Mucosa of rectum (tissue), 2 donors: ENCODE data around the gene HACE1.
"Not testable (repeated sequence)": the region's sequence is repeated elsewhere in the genome, so short reads cannot be mapped to it uniquely, and the experiment has no call there.

ENCODE experiments used
- H3K27ac ChIP-seq, 2 donors: one replicate each; pipeline ENCODE4 v1.7.0; 2013; ENCODE audit warnings: inconsistent platforms in 2 of 2, low read depth in 2 of 2, low read length in 2 of 2
- H3K27me3 ChIP-seq, 2 donors: one replicate each; pipeline ENCODE4 v1.7.0; 2013; ENCODE audit warnings: low read length in 2 of 2; ENCODE audit not compliant: control insufficient read depth in 2 of 2, insufficient read depth in 2 of 2
- H3K36me3 ChIP-seq, 2 donors: one replicate each; pipeline ENCODE4 v1.7.0; 2013; ENCODE audit warnings: low read length in 2 of 2; ENCODE audit not compliant: control insufficient read depth in 2 of 2, insufficient read depth in 2 of 2
- H3K4me1 ChIP-seq, 2 donors: one replicate each; pipeline ENCODE4 v1.7.0; 2013; ENCODE audit warnings: low read length in 2 of 2, mild to moderate bottlenecking in 1 of 2; ENCODE audit not compliant: control insufficient read depth in 2 of 2, insufficient read depth in 2 of 2
- H3K4me3 ChIP-seq, 2 donors: one replicate each; pipeline ENCODE4 v1.7.0; 2013; ENCODE audit warnings: low read length in 2 of 2
- H3K9ac ChIP-seq, 2 donors: one replicate each; pipeline ENCODE4 v1.7.0; 2013; ENCODE audit warnings: low read length in 2 of 2, low read depth in 1 of 2, mild to moderate bottlenecking in 1 of 2
- H3K9me3 ChIP-seq, 2 donors: one replicate each; pipeline ENCODE4 v1.7.0; 2013; ENCODE audit warnings: low read length in 2 of 2; ENCODE audit not compliant: control insufficient read depth in 2 of 2
- donor health status: healthy.
- donor health status: Normal muscosa, but diverticular disease.

Gene HACE1, protein sequence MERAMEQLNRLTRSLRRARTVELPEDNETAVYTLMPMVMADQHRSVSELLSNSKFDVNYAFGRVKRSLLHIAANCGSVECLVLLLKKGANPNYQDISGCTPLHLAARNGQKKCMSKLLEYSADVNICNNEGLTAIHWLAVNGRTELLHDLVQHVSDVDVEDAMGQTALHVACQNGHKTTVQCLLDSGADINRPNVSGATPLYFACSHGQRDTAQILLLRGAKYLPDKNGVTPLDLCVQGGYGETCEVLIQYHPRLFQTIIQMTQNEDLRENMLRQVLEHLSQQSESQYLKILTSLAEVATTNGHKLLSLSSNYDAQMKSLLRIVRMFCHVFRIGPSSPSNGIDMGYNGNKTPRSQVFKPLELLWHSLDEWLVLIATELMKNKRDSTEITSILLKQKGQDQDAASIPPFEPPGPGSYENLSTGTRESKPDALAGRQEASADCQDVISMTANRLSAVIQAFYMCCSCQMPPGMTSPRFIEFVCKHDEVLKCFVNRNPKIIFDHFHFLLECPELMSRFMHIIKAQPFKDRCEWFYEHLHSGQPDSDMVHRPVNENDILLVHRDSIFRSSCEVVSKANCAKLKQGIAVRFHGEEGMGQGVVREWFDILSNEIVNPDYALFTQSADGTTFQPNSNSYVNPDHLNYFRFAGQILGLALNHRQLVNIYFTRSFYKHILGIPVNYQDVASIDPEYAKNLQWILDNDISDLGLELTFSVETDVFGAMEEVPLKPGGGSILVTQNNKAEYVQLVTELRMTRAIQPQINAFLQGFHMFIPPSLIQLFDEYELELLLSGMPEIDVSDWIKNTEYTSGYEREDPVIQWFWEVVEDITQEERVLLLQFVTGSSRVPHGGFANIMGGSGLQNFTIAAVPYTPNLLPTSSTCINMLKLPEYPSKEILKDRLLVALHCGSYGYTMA

DNA sequence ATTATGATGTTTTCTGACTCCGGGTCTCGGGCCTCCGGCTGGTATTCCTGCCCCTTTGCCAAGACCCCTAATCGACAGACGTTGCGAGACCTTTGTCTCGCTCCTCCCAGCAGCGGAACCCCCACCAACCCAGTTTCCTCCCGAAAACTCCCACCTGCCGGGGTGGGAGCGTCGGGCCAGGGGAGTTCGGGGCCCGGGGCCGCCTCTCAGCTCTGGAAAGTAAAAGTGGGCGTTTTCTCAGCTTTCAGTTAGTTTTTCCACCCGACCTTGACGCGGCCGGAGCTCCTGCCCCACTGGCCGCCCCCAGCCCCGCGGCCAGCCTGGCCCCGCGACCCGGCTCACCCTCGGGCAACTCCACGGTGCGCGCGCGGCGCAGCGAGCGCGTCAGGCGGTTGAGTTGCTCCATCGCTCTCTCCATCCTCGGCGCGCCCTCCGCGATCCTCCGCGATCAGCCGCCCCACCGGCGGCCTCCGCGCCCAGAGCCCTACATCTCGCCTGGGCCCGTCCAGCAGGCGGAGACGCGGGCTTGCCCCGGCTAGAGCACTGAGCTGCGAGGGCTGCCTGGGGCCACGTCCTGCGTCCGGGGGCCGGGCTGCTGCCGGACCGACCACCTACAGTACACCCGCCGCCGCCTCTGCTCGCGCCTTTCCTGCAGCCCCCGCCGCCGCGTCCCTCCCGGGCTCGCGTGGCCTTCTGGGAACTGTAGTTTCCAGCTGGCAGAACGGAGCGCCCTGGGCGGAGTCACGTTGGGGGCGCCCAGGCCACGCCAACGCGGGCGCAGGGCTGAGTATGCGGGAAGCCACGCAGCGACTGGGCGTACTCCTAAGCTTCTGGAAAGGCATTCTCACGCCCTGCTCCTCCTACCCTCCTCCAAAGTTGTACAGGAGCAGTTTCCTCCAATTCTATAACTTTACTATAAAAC is at the start of gene HACE1:
TSS of gene HACE1 (minus strand) at position 695 of the 922 bp plus-strand sequence. CDS start at position 418, 277 bp downstream.
- H3K27ac ChIP-seq: peak within 1 kb of the TSS; percentile 47 to 61
- no peaks in the 10 kb centered on the region for H3K36me3 ChIP-seq
- peaks cover 0 to 8% of the 10 kb centered on the region in 2 donors for H3K4me1 ChIP-seq
- H3K27me3 ChIP-seq: no peaks in the 10 kb centered on the region
- H3K9me3 ChIP-seq: no peaks in the 10 kb centered on the region
- peak within 1 kb of the TSS; percentile 85 to 90 for H3K4me3 ChIP-seq
- peak within 1 kb of the TSS; percentile 71 to 77 for H3K9ac ChIP-seq

DNA sequence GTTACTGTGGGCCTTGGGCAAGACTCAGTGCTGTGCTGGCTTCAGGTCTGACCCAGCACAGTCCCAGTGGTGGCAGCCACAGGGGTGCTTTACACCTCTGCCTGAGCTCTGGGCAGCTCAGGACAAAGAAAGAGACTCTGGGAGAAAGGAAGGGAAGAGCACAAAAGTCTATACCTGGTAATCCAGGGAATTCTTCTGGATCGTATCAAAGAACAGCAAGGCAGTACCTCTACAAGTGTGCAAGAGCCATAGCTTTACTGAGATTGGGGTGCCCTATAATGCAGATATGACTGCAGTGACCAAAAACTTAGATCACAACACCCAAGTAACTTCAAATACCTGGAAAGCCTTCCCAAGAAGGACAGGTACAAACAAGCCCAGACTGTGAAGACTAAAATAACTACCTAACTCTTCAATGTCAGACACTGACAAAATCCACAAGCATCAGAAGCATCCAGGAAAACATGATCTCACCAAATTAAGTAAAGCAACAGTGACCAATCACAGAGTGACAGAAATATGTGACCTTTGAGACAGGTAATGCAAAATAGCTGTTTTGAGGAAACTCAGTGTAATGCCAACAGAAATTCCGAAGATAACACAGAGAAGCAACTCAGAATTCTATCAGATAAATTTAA is 49.3 kb upstream of the HACE1 start:
- Histone ChIP-seq H3K27ac (no peak overlapping the region), H3K4me1 (no peaks in the 10 kb centered on the region), H3K27me3 (no peaks in the 10 kb centered on the region), H3K9ac (no peak overlapping the region), H3K36me3 (no peaks in the 10 kb centered on the region), H3K9me3 (no peaks in the 10 kb centered on the region), H3K4me3 (no peak overlapping the region)

DNA sequence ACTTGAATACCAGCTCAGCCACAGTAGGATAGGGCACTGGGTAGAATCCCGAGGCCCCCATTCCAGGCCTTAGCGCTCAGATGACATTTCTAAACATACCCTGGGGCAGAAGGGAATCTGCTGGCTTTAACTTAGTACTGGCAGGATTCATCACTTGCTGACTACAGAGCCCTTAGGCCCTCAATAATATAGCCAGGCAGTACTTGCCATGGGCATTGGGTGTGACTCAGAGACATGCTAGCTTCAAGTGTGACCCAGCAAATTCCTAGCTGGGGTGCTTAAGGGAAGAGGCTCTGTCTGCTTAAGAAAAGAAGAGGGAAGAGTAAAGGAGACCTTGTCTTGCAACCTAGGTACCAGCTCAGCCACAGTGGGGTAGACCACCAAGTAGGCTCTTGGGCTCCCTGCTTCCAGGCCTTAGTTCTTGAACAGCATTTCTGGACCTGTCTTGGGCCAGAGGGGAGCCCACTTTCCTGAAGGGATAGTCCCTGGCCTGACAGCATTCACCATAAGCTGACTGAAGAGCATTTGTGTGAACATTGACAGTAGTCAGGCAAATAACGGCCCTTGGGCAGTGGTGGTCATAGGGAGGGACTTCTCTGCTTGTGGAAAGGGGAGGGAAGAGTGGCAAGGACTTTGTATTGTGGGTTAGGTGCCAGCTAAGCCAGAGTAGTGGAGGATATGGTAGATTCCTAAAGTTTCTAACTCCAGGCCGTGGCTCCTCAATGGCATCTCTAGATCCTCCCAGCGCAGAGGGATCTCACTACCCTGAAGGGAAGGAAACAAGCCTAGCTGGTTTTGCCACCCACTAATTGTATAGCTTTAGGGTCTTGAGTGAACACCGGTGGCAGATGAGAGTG is 48.5 kb upstream of the HACE1 start:
- Histone ChIP-seq H3K9me3 (no peaks in the 10 kb centered on the region), H3K27ac (no peak overlapping the region), H3K4me1 (no peaks in the 10 kb centered on the region), H3K36me3 (no peaks in the 10 kb centered on the region), H3K9ac (no peak overlapping the region), H3K27me3 (no peaks in the 10 kb centered on the region), H3K4me3 (no peak overlapping the region)

DNA sequence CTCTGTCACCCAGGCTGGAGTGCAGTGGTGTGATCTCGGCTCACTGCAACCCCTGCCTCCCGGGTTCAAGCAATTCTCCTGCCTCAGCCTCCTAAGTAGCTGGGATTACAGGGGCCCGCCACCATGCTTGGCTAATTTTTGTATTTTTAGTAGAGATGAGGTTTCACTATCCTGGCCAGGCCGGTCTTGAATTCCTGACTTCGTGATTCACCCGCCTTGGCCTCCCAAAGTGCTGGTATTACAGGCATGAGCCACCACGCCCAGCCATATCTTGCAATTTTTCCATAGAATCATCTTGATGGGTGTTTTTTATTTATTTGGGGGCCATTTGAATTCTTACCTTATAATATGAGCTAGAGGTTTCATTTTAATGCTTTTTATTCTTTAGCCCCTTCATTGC is 39.2 kb upstream of the HACE1 start:
- H3K9ac ChIP-seq, H3K9me3 ChIP-seq, H3K36me3 ChIP-seq, H3K27me3 ChIP-seq, H3K4me1 ChIP-seq, H3K27ac ChIP-seq, H3K4me3 ChIP-seq: not testable (repeated sequence)

DNA sequence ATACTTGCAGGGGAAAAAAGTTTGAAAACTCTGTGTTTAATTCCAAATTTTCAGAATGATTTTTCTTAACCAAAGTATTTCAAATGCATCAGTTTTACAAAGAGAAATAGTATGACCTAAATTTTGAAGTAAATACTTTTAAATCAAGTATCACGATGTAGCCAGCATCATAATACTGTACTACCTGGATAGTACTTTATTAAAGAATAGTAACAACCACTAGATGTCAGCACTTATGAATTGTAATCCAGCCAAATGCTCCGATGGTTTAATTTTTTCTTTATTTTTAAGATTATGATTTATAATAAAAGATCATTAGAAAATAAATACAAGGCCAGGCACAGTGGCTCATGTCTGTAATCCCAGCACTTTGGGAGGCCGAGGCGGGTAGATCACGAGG is 37.2 kb upstream of the HACE1 start:
- H3K36me3 ChIP-seq: no peaks in the 10 kb centered on the region
- H3K9me3 ChIP-seq: no peaks in the 10 kb centered on the region
- H3K27me3 ChIP-seq: no peaks in the 10 kb centered on the region
- no peak overlapping the region for H3K9ac ChIP-seq
- no peak overlapping the region for H3K27ac ChIP-seq
- no peak overlapping the region for H3K4me3 ChIP-seq
- H3K4me1 ChIP-seq: no peaks in the 10 kb centered on the region

DNA sequence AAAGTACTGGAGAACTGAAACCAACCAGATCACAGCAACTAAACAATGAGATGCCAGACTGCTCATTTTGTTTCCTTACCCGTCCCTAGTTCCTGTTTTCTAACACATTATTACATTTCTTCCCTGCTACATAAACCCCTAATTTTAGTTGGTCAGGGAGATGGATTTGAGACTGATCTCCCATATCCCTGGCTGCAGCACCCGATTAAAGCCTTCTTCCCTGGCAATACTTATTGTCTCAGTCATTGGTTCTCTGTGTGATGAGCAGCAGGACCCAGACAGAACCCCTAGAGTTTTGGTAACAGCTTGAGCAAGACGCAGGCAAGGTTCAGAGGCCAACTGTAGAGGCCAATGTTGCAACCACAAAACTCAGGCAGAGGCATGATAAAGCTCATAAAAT is 28.3 kb upstream of the HACE1 start:
- Histone ChIP-seq H3K4me1 (no peaks in the 10 kb centered on the region), H3K36me3 (no peaks in the 10 kb centered on the region), H3K9ac (no peak overlapping the region), H3K4me3 (no peak overlapping the region), H3K27ac (no peak overlapping the region), H3K27me3 (no peaks in the 10 kb centered on the region), H3K9me3 (no peaks in the 10 kb centered on the region)

DNA sequence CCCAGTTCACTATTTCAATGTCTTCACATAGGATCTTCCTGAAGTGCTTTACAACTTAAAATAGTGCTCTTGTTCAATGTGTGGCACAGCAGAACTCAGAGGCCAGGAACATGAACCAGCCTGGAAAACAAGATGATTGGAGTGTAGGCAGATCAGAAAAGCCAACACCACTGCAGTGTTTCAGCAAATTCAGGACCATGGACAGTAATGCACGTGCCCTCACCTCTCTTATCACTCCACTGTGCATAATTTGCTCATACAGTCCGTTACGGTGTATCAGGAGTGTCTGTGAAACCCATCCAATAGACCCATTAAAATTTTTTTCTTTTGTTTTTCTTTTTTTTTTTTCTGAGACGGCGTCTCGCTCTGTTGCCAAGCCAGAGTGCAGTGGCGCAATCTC is 27.6 kb upstream of the HACE1 start:
- Histone ChIP-seq H3K4me3 (no peak overlapping the region), H3K27me3 (no peaks in the 10 kb centered on the region), H3K9ac (no peak overlapping the region), H3K27ac (no peak overlapping the region), H3K9me3 (no peaks in the 10 kb centered on the region), H3K36me3 (no peaks in the 10 kb centered on the region), H3K4me1 (no peaks in the 10 kb centered on the region)

DNA sequence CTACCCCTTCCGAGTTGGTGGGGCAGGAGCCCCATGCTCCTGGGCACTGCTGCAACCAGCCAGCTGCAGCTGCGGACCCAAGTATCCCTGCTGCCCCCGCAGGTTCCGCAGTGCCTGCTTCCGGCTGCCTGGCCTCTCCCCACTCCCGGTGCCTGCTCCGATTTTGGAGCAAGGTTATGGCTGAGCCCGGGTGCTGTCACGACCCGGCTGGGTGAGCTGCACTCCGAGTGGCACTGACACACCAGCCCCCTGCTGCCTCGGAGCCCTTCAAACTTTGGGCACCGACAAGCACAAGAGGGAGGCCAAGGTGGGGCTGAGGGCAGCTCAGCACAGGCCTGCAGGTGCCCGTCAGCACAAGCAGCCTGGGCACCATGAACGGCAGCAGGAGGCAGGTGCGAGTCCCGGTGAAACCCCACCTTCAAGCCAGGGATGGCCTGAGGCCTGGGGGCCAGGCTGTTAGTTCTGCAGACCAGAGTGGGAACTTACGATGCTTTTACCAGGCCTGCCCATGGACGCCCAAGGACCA is 25.9 kb upstream of the HACE1 start:
- Histone ChIP-seq H3K4me1 (no peaks in the 10 kb centered on the region), H3K4me3 (no peak overlapping the region), H3K9me3 (no peaks in the 10 kb centered on the region), H3K27me3 (no peaks in the 10 kb centered on the region), H3K27ac (no peak overlapping the region), H3K36me3 (no peaks in the 10 kb centered on the region), H3K9ac (no peak overlapping the region)
